Lower lobe of right lung (tissue), 2 donors: ENCODE results near the gene TOP2A. TPM values are rescaled to one million over a fixed set of nuclear protein-coding genes. Genes with fewer than 3 reads are reported as not detected.

Experiments used
- ATAC-seq, 2 donors: fragments of 200-7000 bp; cut with Tn5 transposase; one replicate each; pipeline ENCODE4 v1.9.1; 2020 to 2022; ENCODE audit warnings: mild to moderate bottlenecking in 2 of 2, moderate library complexity in 2 of 2
- DNase-seq: peaks from one replicate; pipeline ENCODE4 v3.0.0-alpha.2; 2020
- H3K27ac ChIP-seq: fragments of 200-600 bp; one replicate; pipeline ENCODE4 v1.8.0; 2022
- H3K27me3 ChIP-seq: fragments of 200-600 bp; one replicate; pipeline ENCODE4 v1.8.0; 2022; ENCODE audit warnings: low read depth
- H3K36me3 ChIP-seq: fragments of 200-600 bp; one replicate; pipeline ENCODE4 v1.8.0; 2022; ENCODE audit warnings: mild to moderate bottlenecking
- H3K4me1 ChIP-seq: fragments of 200-600 bp; one replicate; pipeline ENCODE4 v1.8.0; 2022
- H3K4me3 ChIP-seq: fragments of 200-600 bp; one replicate; pipeline ENCODE4 v1.8.0; 2022; ENCODE audit warnings: mild to moderate bottlenecking
- H3K9me3 ChIP-seq: fragments of 200-600 bp; one replicate; pipeline ENCODE4 v1.8.0; 2022
- intact Hi-C: fragments of 100-400 bp; cut with DNase I; formaldehyde crosslinking; loops from one replicate; pipeline ENCODE4 v1.11.0; 2022
- total RNA-seq: library from RNA; stranded (reverse); fragmentation: NEBNext Ultra II Directional; extraction: Animal tissue kit (Norgen Biotek cat#: 25700); gene quantifications from one replicate; pipeline ENCODE4 v1.2.1, GENCODE V29; 2021
- TF ChIP-seq, protein P1 (sequence below): fragments of 200-600 bp; IDR thresholded peaks from one replicate; pipeline ENCODE4 v1.8.0; 2022; ENCODE audit warnings: antibody characterized with exemption, mild to moderate bottlenecking
- donor health status: DM: no; HTN: yes; CAD: no; lungs with severe emphysema.

The TOP2A gene
- total RNA-seq, 1 donor from 2014 or later = 6.7 TPM

DNA sequence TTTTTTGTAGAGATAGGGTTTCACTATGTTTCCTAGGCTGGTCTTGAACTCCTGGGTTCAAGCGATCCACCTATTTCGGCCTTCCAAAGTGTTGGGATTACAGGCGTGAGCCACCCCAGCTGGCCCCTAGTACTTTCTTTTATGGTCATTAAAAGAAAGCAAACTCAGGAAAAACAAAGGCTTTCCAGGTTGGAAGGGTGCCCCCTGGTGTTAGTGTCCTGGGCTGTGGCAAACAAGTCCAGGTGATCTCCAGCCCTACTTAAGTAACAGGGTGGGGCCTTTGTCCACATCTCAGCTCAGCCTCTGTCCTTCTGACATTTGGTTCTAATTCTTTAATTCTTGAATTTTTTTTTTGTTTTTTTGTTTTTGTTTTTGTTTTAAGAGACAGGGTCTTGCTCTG, 32.5 kb upstream of the TOP2A start:
- intact Hi-C loops = no loop called here

GRCh38 chr17:40448639-40449261, 31.1 kb upstream of the TOP2A start:
- intact Hi-C loops = no loop called here
- H3K27me3 ChIP-seq = no peaks in the 10 kb centered on the region
- ATAC-seq (peak; percentile 74 to 75), DNase-seq (peak; percentile 76)
- peak overlapping the region; percentile 84 for H3K4me3 ChIP-seq
- TF ChIP-seq, protein P1, sequence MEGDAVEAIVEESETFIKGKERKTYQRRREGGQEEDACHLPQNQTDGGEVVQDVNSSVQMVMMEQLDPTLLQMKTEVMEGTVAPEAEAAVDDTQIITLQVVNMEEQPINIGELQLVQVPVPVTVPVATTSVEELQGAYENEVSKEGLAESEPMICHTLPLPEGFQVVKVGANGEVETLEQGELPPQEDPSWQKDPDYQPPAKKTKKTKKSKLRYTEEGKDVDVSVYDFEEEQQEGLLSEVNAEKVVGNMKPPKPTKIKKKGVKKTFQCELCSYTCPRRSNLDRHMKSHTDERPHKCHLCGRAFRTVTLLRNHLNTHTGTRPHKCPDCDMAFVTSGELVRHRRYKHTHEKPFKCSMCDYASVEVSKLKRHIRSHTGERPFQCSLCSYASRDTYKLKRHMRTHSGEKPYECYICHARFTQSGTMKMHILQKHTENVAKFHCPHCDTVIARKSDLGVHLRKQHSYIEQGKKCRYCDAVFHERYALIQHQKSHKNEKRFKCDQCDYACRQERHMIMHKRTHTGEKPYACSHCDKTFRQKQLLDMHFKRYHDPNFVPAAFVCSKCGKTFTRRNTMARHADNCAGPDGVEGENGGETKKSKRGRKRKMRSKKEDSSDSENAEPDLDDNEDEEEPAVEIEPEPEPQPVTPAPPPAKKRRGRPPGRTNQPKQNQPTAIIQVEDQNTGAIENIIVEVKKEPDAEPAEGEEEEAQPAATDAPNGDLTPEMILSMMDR = no peak
- H3K27ac ChIP-seq = peak overlapping the region; percentile 63
- H3K36me3 ChIP-seq = peaks cover 24% of the 10 kb centered on the region
- H3K9me3 ChIP-seq = no peaks in the 10 kb centered on the region
- H3K4me1 ChIP-seq = peaks cover 89% of the 10 kb centered on the region

More for the DNA sequence above, 32.5 kb upstream of the TOP2A start:
- no peaks in the 10 kb centered on the region for H3K27me3 ChIP-seq
- H3K4me3 ChIP-seq = peak overlapping the region; percentile 3
- H3K4me1 ChIP-seq = peaks cover 90% of the 10 kb centered on the region
- no peak for ATAC-seq
- peak overlapping the region; percentile 63 for H3K27ac ChIP-seq
- TF ChIP-seq, protein P1 = peak; percentile 62
- H3K36me3 ChIP-seq = peaks cover 38% of the 10 kb centered on the region
- DNase-seq = no peak
- no peaks in the 10 kb centered on the region for H3K9me3 ChIP-seq

GRCh38 chr17:40448213-40448638, 30.5 kb upstream of the TOP2A start:
- peaks cover 90% of the 10 kb centered on the region for H3K4me1 ChIP-seq
- ATAC-seq = no peak
- intact Hi-C loops = no loop called here
- TF ChIP-seq, protein P1 = no peak
- peak overlapping the region; percentile 63 for H3K27ac ChIP-seq
- no peak for DNase-seq
- H3K36me3 ChIP-seq = peaks cover 19% of the 10 kb centered on the region
- H3K9me3 ChIP-seq = no peaks in the 10 kb centered on the region
- no peaks in the 10 kb centered on the region for H3K27me3 ChIP-seq
- peak overlapping the region; percentile 84 for H3K4me3 ChIP-seq

DNA sequence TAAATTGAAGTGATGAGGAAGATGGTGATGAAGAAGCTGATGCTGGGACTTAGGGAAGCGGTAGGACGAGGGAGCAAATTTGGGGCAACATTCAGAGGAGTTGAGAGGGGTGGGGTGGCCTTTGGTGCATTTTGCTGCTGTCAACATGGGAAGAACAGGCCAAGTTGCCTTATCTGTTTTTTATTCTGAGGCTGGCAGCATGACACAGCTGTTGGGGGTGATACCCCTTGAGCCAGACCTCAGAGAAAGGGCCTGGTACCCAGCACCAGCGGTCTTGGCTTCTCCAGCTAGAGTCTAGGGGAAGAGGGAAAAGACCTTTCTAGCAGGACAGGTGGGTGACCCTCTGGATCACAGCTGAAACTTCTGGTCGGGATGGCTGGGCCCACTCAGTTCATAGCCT, 30.1 kb upstream of the TOP2A start:
- intact Hi-C loops = no loop called here
- peaks cover 88% of the 10 kb centered on the region for H3K4me1 ChIP-seq

DNA sequence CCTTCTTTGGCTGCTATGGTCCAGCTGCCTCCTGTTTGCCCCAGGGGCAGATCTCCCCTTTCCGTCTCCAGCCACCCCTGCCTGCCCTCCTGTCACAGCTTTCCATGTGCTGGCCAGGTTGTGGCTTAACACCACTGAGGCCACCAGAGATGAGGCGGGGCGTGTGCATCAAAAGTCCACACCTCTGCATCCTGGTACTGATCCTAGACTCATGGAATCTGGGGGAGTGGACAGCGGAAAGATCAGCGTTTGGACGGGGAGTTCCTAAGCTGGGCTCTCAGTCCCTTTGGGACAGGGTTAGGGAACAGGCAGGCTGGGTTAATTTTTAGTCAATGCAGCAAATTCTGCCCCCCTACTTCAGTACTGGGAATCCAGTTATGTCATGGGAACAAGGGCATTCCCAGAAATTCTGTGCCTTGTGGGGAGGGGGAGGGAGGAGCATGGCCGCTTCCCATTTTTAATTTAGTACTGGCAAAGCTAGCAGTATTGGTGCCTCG, 29.5 kb upstream of the TOP2A start:
- no peaks in the 10 kb centered on the region for H3K27me3 ChIP-seq

More for the DNA sequence above, 30.1 kb upstream of the TOP2A start:
- Histone ChIP-seq H3K36me3 (peaks cover 14% of the 10 kb centered on the region), H3K9me3 (no peaks in the 10 kb centered on the region), H3K27me3 (no peaks in the 10 kb centered on the region), H3K27ac (peak overlapping the region; percentile 63), H3K4me3 (peak overlapping the region; percentile 84)
- TF ChIP-seq, protein P1 = no peak
- DNase-seq = no peak
- ATAC-seq = no peak

More for the DNA sequence above, 29.5 kb upstream of the TOP2A start:
- H3K27ac ChIP-seq = peak overlapping the region; percentile 92
- peak overlapping the region; percentile 84 for H3K4me3 ChIP-seq
- TF ChIP-seq, protein P1 = no peak
- H3K4me1 ChIP-seq = peaks cover 88% of the 10 kb centered on the region
- no peaks in the 10 kb centered on the region for H3K9me3 ChIP-seq
- no peak for ATAC-seq
- H3K36me3 ChIP-seq = peaks cover 8% of the 10 kb centered on the region
- no peak for DNase-seq
- intact Hi-C loops = no loop called here
